CD4-positive, alpha-beta T cell treated with Interleukin-2 at 100 ng/mL for 4 hours (primary cell): Measurements from ENCODE around the gene TRIM29.

Source experiments
- DNase-seq: peaks from one replicate; pipeline ENCODE4 v3.0.0-alpha.2; 2020; ENCODE audit warnings: low spot score

The TRIM29 gene

DNA sequence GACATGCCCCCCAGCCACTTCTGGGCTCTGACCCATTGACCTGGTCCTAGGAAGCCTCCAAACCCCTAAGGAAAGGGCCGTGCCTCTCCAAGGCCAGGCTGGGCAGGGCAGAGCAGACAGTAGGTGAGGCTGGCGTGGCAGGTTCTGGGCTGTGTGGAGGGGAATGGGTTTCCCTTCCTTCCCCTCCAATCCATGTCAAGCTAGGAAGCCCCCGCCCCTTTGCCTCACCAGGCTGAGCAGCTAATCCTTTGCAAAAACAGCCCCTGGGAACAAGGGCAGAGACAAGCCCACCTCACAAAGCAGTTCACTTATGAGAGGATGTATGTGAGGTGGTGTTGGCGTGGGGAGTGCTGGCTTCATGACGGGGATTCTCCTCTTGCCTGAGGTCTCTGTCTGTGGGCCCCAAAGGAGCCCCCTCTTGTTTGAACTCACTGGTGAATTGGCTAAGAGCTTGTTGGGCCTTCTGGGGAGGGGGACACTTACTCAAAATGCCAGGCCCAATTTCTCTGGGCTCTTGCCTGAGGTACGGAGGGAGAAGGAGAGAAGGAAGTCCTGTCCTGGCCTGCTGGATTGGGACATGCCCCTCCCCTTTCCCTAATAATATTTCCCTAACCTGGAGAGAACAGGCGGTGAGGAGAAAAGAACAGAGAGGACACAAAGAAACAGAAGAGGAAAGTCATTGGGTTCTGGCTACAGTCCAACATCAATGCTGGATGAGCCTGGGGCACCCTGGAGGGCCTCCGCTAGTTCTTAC lies 1.6 kb upstream of the TRIM29 start:
- no peak for DNase-seq

DNA sequence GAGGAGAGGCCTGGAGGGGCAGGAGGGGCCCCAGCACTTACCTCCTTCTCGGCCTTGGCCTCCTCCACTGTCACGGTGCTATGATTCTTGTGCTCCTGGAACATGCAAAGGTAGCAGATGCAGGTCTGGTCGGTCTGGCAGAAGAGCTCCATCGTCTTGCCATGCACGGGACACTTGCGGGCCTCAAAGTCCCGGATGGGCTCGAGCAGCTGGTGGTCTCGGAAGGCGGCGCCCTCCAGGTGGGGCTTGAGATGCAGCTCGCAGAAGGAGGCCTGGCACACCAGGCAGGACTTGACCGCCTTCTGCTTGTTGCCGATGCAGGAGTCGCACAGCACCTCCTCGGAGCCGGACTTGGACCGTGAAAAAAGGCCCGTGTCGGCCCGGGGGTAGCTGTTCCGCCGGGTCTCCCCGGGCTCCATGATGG lies 714 bp downstream of the TRIM29 start:
- no peak for DNase-seq

DNA sequence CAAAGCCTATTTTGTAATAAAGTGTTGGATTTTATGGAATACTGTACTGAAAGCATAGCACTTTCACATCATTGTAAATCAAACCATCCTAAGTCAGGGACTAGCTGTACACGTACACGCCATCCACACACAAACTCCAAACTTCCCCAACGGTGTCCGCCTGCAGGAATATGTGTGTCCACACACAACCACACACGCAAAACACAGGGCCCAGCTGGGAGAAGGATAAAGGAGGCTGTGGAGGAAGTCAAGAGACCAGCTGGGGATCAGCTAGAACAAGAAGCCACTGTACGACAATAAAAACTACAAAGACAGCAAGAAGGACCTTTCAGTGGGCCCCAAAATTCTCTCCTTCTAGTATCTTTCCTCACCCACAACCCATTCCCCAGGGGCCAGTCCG lies 1.6 kb downstream of the TRIM29 start:
- DNase-seq = no peak

DNA sequence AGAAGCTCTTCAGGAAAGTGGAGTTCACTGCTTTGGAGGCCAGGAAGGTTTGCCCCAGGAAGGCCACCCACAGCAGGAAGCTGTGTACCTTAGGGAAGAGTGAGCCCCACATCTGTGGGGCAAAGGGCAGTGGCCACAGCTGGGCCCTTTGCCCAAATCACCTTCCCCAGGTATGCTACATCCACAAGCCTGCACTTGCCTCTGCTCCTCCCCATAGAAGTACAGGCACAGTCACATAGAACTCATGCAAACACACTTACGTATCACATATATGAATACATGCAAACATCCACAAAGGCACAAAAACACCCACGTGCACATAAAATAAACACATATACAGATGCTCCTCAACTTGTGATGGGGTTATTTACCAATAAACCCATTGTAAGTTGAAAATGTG lies 2.1 kb downstream of the TRIM29 start:
- DNase-seq = no peak

DNA sequence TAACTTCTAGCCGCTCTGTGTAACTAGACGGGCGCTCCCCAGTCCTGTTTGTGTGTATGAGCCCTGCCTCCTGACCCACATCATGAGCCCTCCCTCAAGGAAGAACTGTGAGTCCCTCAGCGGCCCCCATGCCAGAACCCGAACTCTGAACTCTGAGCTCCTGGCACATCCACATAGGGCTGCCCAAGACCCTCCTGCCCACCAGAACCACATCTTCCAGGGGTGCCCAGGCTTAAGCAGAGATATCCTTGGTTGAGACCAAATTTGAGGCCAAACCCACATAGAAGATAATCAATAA lies 3.0 kb downstream of the TRIM29 start:
- DNase-seq = no peak

DNA sequence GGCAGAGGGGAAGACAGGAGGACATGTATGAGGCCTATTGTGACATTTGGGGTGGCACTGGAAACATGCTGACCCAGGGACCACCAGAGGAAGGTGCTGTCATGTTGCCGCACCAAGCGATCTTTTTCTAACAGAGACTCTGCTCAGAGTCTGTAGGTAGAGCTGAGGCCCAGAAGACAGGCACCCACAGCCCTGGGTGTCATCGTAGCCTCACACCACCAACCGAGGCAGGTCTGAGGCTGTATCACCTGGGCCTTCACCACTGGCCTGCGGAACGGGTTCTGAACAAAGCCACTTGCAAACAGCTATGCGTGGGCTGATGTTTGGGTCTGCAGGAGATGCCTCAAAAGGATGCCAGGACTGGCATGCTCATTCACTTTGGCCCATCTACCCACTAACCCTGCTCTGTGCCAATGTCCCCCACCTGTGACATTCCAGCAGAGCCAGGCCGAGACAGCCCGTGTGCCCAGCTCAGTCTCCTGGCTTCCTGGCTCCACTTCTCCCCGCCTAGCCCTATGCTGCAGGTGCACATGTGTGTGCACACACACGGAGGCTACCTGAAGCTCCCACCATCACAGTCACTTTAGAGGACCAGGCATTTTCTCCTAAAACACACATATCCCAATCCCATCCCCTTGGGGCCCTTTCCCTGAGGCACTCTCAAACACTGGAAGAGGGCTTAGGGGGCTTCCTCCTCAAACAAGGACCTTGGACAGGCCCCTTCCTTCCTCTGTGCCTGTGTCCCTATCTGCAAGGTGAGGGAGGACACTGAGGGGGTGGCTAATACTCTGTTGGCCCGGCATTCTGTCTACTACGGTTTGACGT lies 3.6 kb downstream of the TRIM29 start:
- DNase-seq = no peak

DNA sequence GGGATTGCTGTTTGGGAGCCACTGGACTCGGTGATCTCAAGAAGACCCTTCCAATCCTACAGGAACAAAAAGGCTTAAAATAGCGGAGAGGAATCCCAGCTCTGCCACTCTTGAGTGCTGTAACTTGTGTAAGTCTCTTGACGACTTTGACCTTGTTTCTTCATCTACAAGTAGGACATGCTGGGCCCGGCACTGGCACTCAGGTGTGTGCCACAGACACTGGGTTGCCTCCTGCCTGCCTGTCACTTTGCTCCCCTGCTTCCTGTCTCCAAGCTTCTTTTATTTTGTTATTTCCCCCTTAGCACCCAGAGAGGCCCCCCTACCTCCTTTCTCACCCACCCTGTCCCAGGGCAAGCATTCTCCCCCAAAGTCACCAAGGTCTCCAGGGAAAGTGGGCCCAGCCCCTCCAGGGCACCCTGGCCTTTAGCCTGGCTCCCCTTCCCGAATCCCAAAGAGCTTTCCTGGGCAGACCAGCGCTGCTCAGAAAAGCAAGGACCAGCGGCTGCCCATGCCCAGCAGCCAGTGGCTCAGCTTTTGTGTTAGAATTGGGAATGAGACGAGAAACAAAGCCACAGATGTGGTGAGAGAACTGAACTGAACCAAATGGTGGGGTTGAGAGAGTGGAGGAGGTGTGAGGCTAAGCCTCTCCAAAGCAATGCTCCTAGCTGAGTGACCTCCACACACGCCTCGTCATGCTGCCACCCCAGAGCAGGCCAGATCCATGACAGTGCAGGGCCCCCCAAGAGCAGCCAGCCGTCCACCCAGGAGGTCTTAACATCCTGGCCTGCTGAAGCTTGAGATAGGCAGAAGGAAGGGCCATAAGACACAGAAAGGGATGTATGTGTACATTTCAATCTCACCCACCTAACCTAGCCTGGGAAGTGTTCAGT lies 4.5 kb downstream of the TRIM29 start:
- no peak for DNase-seq

DNA sequence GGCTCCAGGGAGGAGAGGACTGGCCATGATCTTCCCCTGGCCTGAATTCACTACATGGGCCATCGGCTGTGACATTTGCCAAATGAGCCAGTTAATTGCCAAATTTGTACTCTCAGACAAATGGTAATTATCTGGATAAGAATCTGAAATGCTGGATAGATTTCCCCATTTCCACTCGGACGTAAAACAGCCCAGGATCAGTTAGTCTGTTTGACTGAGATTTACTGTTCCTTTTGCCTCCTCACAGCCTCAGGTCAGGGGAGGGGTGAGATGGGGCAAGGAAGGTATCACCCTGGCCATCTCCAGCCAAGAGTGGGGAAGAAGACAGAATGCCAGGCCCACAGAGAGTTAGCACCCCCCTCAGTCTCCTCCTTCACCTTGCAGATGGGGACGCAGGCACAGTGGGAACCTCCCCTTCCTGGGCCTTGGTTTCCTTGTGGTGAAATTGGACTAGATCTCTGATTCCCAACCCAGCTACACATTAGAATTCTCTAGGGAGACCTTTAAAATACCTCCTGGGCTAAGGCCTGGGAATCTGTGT lies 5.2 kb downstream of the TRIM29 start:
- no peak for DNase-seq

DNA sequence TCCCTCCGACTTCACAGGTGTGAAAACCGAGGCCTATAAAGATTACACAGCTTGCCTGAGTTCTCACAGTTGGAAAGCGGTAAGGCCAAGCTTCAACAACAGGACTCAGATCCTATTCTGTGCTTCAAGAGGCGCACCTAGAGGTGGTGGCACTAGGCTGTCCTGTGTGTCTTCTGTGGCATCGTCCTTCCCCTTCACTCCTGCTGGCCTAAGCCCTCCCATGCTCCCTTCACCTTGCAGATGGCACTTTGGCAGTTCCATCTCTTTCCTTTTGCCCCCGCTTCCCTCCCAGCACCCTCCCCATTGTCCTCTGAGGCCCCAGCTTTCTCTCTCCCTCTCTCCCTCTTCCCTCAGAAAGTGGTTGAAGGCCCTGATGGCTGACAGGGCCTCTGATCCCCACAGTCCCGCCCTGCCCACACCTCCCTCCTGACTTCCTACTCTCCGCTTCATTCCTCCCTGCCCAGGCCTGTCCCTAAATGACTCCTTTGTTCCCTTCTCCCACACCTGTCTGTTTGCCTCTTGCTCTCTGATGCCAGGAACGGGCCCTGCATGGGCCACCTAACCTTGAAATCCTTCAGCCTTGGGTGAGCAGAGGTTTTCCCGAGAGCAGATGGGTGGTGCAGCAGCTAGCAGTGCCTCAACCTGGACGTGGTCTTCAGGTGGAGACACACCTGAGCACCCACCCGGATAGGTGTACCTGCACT lies 5.8 kb downstream of the TRIM29 start:
- no peak for DNase-seq

DNA sequence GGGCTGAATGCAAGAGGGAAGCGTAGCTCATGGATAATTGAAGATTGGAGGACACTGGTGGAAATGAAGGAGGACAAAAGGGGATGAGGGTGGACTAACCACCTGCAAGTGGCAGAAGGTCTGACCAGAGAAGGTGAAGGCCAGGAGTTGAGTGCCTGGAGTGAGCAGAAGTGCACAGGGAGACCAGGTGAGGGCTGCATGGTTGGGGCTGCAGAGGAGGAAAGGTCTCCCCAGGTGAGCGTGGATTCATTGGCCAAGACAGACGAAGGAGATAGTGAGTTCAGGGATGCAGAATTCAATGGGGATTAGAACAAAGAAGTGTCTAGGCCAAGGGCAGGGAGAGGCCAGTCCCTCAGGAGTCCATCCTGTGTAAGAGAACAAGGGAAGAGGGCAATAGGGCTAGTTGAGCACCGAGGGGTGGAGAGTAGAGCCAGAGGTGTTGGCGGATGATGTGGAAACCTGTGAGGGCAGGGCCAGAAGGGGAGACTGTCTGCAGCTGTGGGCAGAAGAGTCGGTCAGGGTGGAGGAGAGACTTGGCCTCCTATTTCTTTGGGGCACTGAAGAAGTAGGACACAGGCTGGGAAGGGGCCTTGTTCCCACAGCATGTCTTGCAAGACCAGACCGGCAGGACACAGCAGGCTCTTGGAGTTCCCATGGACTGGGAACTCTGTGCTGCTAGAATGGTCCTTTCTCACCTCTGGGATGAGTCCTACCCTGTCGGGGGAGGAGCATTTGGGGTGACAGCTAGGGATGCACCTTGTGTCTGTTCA lies 6.7 kb downstream of the TRIM29 start:
- no peak for DNase-seq

DNA sequence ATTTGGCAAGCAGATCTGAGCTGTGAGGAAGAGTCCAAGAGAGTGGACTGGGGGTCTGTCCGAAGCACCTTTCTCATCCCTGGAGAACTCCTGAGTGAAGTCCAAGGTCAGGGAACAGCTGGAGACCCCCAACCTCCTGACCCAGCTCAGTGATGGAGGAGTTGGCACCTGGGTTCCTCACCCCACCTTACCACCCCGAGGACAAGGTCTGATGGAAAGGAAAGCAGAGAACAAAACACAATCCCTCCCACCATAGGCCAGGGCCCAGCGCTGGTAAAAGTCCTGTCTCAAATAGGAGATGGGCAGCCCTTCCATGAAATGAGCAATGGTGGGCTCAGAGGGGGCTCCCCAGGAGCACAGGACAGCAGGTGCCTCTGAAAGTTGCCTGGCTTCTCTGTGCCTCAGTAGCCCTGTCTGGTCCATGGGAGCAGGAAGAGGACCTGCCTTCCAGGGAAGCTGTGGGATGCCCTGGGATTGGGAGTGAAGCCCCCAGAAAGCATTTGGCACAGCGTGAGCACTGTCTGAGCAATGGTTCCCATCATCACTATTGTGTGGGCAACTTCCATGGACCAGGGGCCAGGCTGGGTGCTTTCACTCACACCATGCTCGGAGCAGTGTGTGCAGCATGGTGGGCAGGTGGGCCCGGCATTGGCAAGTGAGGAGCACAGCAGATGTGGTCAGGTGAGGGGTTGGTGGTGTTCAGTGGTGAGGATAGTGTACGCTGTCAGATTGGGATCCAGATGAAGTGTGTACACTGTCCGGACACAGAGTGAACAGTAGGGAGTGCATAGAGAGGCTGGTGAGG lies 7.5 kb downstream of the TRIM29 start:
- DNase-seq = no peak

DNA sequence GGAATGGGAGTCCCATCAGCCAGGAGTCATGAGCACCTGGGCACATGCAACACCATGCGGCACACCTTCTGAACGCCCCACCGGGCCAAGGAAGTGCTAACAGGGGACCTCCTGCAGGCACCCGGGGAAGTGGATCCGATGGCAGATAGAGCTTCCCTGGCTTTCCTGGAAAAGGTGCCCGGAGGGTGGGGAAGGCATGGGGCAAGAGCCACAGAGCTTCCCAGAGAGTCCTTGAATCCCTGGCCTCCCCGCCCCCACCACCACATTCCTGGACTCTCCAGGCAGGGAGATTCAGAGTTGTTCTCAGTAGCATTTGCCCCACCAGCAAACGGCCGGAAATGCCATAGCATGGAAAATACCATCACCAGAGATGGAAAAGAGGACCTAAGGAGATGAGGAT lies 8.3 kb downstream of the TRIM29 start:
- no peak for DNase-seq

DNA sequence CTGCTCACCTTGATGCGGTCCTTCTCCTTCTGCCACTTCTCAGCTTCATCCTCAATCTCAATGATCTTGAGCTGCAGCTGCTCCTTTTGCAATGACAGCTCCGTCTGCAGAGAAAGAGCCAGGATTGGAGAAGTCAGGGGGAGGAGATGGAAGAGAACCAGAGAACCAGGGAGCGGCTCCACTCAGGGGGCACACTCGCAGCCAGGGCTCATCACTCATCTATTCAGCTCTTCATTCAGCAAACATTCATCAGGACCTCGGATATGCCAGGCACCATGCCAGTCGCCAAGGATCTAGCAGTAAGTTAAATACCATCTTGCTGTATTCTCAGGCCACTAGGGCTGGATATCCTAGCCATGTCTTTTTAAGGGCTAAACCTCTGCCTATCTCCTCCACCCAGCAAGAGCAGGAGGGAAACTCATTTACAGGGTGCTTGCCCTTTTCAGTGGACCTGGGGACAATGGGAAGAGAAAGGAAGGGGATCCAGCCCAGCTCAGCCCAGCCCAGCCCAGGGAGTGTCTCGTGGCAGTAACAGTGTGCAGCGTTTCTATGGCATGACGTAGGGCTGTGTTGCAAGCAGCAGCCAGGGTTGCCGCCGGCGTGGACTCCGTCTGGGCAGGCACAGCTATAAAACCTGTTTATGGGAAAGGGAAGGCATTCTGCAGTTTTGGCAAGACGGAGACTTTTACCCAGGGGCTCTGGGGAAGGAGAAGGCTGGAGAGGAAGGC lies 9.4 kb downstream of the TRIM29 start:
- DNase-seq = no peak

DNA sequence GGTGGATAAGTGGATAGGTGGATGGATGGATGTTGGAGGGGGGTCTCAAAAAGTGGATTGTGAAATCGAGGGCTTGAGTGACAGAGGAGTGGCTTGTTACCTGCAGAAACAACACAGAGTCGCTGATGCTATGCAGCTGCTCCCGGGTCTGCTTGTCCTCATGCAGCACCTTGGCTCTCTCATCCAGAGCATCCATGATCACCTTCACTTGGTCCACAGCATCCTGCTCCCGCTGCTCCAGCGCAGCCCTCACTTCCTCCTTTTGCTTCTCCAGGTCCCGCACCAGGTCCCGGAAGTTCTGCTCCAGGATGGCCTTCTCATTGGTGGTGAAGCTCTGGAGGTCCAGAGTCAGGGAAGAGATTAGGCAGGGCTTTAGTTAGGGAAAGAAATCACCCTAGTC lies 10.7 kb downstream of the TRIM29 start:
- no peak for DNase-seq

DNA sequence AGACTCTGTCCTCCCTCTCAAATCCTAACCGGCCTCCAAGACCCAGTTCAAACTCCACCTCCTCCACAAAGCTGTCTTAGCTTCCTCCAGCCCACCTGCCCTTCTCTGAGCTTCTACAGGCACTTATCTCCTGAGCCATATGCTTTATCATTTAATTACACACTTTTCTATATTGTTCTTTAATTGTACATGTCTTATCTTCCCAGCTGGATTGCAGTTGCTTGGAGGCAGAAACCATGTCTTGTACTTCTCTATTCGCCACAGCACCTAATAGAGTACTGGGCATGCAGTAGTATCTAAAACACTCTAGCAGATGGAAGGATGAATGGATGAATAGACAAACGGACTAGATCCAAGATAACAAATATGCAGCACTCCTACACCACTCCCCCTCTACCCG lies 11.3 kb downstream of the TRIM29 start:
- no peak for DNase-seq

DNA sequence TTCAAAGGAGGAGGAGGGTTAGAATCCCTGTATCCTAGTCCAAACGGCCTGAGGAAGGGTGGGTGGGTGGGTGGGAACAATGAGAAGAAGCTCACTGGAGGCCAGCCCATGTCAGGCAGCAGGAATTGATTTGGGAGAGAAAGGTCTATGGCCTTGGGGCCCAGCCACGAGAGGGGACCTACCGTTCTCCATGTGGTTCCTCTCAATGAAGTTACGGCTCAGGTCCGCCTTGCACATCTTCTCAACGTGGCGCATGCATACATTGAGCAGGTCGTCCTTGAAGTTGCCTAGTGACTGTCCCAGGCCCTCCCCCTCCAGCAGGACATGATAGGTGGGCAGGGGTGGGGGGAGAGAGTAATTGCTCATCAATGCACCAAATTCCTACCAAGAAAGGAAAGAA lies 12.4 kb downstream of the TRIM29 start:
- no peak for DNase-seq

DNA sequence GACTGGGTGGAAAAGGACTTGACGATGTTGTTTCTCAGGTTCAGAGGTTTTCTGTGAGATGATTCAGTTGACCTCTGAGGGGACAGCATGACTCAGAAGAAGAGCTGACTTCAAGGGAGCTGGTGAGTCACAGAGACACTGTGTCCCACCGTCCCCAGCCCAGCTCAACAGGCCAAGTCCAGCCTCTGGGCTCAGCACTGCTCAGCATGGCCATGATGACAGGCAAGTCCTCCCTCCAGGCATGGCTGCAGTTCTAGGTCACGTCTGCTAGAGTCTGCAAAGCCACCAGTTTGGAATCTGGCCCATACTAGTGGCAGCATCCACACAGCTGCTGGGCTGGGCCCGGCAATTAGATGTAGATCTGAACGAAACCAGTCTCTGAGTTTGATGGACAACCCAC lies 12.9 kb downstream of the TRIM29 start:
- no peak for DNase-seq

DNA sequence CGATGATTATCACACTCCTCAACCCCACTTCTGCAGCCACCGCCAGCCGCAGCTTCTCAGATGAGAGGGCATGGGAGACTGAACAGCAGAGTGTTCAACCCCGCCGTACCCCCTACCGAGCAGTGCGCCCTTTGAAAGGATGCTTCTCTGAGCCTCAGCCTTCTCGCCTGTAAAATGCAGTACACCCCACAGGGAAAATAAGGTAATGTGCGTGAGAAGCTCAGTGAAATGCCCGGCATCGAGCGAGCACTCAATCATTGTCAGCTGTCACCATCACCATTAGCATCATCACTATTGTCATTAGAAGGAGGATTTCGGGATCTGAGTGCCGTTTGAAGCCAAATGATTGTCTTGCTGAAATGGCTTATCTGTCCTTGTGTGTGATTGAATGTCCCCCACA lies 13.6 kb downstream of the TRIM29 start:
- no peak for DNase-seq

DNA sequence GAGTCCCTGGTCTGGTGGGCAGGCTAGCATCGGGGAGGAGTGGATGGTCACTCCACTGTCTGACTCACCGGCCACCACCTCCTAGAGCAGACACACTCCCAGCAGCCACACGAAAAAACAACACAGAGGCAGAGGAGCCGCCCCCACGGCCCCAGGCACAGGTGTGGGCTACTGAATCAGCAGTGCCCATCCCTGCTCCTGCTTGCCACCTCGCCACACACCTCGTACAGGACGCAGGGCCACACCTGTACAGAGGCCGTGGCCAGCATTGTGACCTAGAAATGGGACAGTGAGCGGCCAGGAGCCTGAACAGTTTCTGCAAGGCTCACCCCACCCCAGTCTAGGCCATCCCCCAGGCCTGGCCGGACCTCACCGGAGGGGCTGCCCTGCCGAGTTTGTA lies 14.0 kb downstream of the TRIM29 start:
- no peak for DNase-seq
